Measurements from ENCODE around the gene VOPP1.

- no peak for TF ChIP-seq CTCF (IDR thresholded peaks at IDR 0.05)
- TF ChIP-seq POLR2A (IDR thresholded peaks at IDR 0.05) = no peak
These were observed 131.3 kb downstream of the VOPP1 start for GRCh38 chr7:55441002-55441401.
